Bronchial epithelial cell (primary cell): ENCODE results near the gene TPGS1. TPM values are rescaled to one million over a fixed set of nuclear protein-coding genes. Genes with fewer than 3 reads are reported as not detected.

Experiments used
- DNase-seq: peaks from one replicate; pipeline ENCODE4 v3.0.0-alpha.2; 2010; ENCODE audit warnings: low read depth
- FAIRE-seq: peaks from 2 replicates; lab custom pipeline; 2011; peaks lifted over from hg19 to GRCh38; lab: Jason Lieb, UNC
- H3K27me3 ChIP-seq: 2 replicates; pipeline ENCODE4 v1.5.1; 2011; ENCODE audit warnings: low read length; ENCODE audit not compliant: control insufficient read depth, insufficient read depth
- H3K36me3 ChIP-seq: 2 replicates; pipeline ENCODE4 v1.5.1; 2011; ENCODE audit warnings: low read length; ENCODE audit not compliant: control insufficient read depth, insufficient read depth
- H3K4me3 ChIP-seq: 2 replicates; pipeline ENCODE4 v1.5.1; 2011; ENCODE audit warnings: mild to moderate bottlenecking, low read depth, low read length, control low read depth
- CTCF ChIP-seq: IDR thresholded peaks from 2 replicates; pipeline ENCODE4 v1.5.1; 2011; ENCODE audit warnings: mild to moderate bottlenecking, moderate library complexity, low read length, control low read depth, inconsistent platforms; ENCODE audit not compliant: insufficient read depth, severe bottlenecking
- total RNA-seq: library from RNA; depleted of rRNA; stranded (reverse); fragments of >200 nt; gene quantifications from 2 replicates; pipeline ENCODE4 v1.2.1, GENCODE V29; 2014

TPGS1 gene
- total RNA-seq, 1 donor from 2014 or later = 23.2 TPM

- FAIRE-seq = no peak
- DNase-seq = no peak
- H3K27me3 ChIP-seq = no peaks in the 10 kb centered on the region
- no peak for TF ChIP-seq CTCF
- no peaks in the 10 kb centered on the region for H3K36me3 ChIP-seq
- H3K4me3 ChIP-seq = no peak overlapping the region
Measured at GRCh38 chr19:566844-567243, 59.5 kb downstream of the TPGS1 start.

GRCh38 chr19:567296-567900 lies 60.1 kb downstream of the TPGS1 start:
- Histone ChIP-seq H3K36me3 (no peaks in the 10 kb centered on the region), H3K4me3 (no peak overlapping the region), H3K27me3 (no peaks in the 10 kb centered on the region)
- no peak for FAIRE-seq
- no peak for TF ChIP-seq CTCF
- no peak for DNase-seq

Other genes starting within 250 kb of the TPGS1 start
- gene PLPP2, start 216.1 kb upstream of the TPGS1 start, total RNA-seq = 39.8 and 86.9 TPM in 2 replicates
- 19.0 and 19.6 TPM in 2 replicates for gene MIER2, start 162.7 kb upstream of the TPGS1 start, total RNA-seq
- gene C2CD4C, start 98.3 kb upstream of the TPGS1 start, total RNA-seq = 0.26 TPM in 2 replicates
- under 0.01 and 0.51 TPM in 2 replicates for gene SHC2, start 46.5 kb upstream of the TPGS1 start, total RNA-seq
- gene MADCAM1, start 11.0 kb upstream of the TPGS1 start, total RNA-seq = not detected in 2 replicates
- 143 and 169 TPM in 2 replicates for gene CDC34, start 24.3 kb downstream of the TPGS1 start, total RNA-seq
- gene GZMM, start 36.6 kb downstream of the TPGS1 start, total RNA-seq = not detected in 2 replicates
- gene BSG, start 65.1 kb downstream of the TPGS1 start, total RNA-seq = 349 and 369 TPM in 2 replicates
- gene HCN2, start 82.4 kb downstream of the TPGS1 start, total RNA-seq = under 0.01 and 0.51 TPM in 2 replicates
- gene POLRMT, start 126.0 kb downstream of the TPGS1 start, total RNA-seq = 27.5 and 29.0 TPM in 2 replicates
- not detected in 2 replicates for gene FGF22, start 132.4 kb downstream of the TPGS1 start, total RNA-seq
- 28.3 and 42.6 TPM in 2 replicates for gene RNF126, start 155.7 kb downstream of the TPGS1 start, total RNA-seq
- gene FSTL3, start 168.9 kb downstream of the TPGS1 start, total RNA-seq = 80.6 and 143 TPM in 2 replicates
- not detected in 2 replicates for gene PRSS57, start 188.0 kb downstream of the TPGS1 start, total RNA-seq
- gene PALM, start 201.4 kb downstream of the TPGS1 start, total RNA-seq = under 0.01 and 0.26 TPM in 2 replicates
- gene MISP, start 243.6 kb downstream of the TPGS1 start, total RNA-seq = 105 and 138 TPM in 2 replicates